ENCODE results near the gene TRRAP.

GRCh38 chr7:98866351-98866750 is 12.0 kb upstream of the TRRAP start:
- TF ChIP-seq CTCF (IDR thresholded peaks at IDR 0.05) (no peak), ZFX (IDR thresholded peaks at IDR 0.05; ENCODE audit: borderline replicate concordance) (no peak)
